Mesothelial cell of epicardium (in vitro differentiated cells): ENCODE measurements around the gene ATF2. TPM values are rescaled to one million over a fixed set of nuclear protein-coding genes. Genes with fewer than 3 reads are reported as not detected.

Source experiments
- DNase-seq, 2 experiments: peaks; one replicate each; pipeline ENCODE4 v3.0.0; 2021; ENCODE audit warnings: low spot score in 2 of 2; ENCODE audit not compliant: unreplicated experiment in 2 of 2
- H3K27ac Mint-ChIP-seq: 2 replicates; pipeline ENCODE4 v1.8.0; 2021; ENCODE audit warnings: mixed read lengths
- H3K27me3 Mint-ChIP-seq: 2 replicates; pipeline ENCODE4 v1.8.0; 2021; ENCODE audit warnings: low read depth, mixed read lengths
- H3K36me3 Mint-ChIP-seq: 2 replicates; pipeline ENCODE4 v1.8.0; 2021; ENCODE audit warnings: mixed read lengths
- H3K4me1 Mint-ChIP-seq: 2 replicates; pipeline ENCODE4 v1.8.0; 2021; ENCODE audit warnings: mixed read lengths
- H3K4me3 Mint-ChIP-seq: 2 replicates; pipeline ENCODE4 v1.8.0; 2021; ENCODE audit warnings: mild to moderate bottlenecking, moderate library complexity, mixed read lengths
- H3K9me3 Mint-ChIP-seq: 2 replicates; pipeline ENCODE4 v1.8.0; 2021; ENCODE audit warnings: mixed read lengths
- total RNA-seq: library from RNA; stranded (reverse); gene quantifications from 3 replicates; pipeline ENCODE4 v1.2.1, GENCODE V29; 2021
- TF ChIP-seq, protein P1 (sequence below): fragments of 200-600 bp; sonication (generic); IDR thresholded peaks from one replicate; pipeline ENCODE4 v1.5.0; 2021; ENCODE audit warnings: antibody characterized with exemption; ENCODE audit not compliant: unreplicated experiment

ATF2 gene
- total RNA-seq, 1 donor from 2014 or later = 62.7 TPM

DNA sequence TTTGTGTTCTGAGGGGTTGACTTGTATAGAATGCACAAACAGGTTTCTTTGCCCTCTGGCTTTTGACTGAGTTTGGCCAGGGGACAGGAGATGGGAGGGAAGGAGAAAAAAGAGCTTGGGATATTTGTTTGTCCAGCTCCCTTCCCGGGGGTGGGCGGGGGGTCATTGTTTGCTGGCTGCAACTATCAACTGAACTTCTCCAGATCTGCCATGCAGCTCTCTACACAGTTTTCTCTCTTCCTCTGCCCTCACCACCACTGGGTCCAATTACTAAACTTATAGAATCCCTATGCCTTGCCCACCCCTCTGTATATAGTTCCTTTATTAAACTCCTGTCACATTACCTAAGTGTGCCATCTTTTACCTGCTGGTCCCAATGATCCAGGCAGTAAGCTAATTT, 130.1 kb downstream of the ATF2 start:
- Mint-ChIP-seq H3K27ac (no peak overlapping the region), H3K4me1 (no peaks in the 10 kb centered on the region), H3K9me3 (peaks cover 13% of the 10 kb centered on the region), H3K36me3 (no peaks in the 10 kb centered on the region), H3K27me3 (no peaks in the 10 kb centered on the region), H3K4me3 (no peak overlapping the region)
- TF ChIP-seq, protein P1, sequence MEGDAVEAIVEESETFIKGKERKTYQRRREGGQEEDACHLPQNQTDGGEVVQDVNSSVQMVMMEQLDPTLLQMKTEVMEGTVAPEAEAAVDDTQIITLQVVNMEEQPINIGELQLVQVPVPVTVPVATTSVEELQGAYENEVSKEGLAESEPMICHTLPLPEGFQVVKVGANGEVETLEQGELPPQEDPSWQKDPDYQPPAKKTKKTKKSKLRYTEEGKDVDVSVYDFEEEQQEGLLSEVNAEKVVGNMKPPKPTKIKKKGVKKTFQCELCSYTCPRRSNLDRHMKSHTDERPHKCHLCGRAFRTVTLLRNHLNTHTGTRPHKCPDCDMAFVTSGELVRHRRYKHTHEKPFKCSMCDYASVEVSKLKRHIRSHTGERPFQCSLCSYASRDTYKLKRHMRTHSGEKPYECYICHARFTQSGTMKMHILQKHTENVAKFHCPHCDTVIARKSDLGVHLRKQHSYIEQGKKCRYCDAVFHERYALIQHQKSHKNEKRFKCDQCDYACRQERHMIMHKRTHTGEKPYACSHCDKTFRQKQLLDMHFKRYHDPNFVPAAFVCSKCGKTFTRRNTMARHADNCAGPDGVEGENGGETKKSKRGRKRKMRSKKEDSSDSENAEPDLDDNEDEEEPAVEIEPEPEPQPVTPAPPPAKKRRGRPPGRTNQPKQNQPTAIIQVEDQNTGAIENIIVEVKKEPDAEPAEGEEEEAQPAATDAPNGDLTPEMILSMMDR = no peak
- DNase-seq = no peak

DNA sequence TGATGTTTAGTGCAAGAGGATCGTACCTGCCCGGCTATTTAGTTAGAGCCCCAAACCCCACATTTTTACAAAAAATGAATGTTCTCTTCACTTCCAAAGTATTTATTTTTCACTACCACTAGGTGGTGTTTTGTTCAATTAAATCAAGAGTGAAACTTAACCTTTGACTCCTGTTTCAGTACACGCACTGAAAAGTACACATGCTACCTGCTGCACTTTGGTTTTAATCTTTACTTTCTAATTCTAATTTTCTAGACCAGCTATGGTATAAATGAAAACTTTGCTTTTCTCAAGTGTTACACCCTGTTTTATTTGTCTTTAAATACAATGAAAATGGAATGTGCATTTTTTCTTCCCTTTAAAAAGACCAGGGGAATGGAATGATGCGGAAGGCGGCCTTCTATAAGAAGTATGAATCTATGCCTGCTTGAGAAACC, 131.4 kb downstream of the ATF2 start:
- DNase-seq = no peak
- Mint-ChIP-seq H3K27ac (no peak overlapping the region), H3K4me1 (no peaks in the 10 kb centered on the region), H3K4me3 (no peak overlapping the region), H3K27me3 (no peaks in the 10 kb centered on the region), H3K36me3 (no peaks in the 10 kb centered on the region), H3K9me3 (peaks cover 1% of the 10 kb centered on the region)
- TF ChIP-seq, protein P1 = peak; percentile 83

GRCh38 chr2:175035806-175036205, 132.2 kb downstream of the ATF2 start:
- H3K4me3 Mint-ChIP-seq = no peak overlapping the region
- no peak for DNase-seq
- TF ChIP-seq, protein P1 = no peak
- H3K27ac Mint-ChIP-seq = no peak overlapping the region
- no peaks in the 10 kb centered on the region for H3K27me3 Mint-ChIP-seq
- H3K9me3 Mint-ChIP-seq = no peaks in the 10 kb centered on the region
- H3K36me3 Mint-ChIP-seq = no peaks in the 10 kb centered on the region
- no peaks in the 10 kb centered on the region for H3K4me1 Mint-ChIP-seq

DNA sequence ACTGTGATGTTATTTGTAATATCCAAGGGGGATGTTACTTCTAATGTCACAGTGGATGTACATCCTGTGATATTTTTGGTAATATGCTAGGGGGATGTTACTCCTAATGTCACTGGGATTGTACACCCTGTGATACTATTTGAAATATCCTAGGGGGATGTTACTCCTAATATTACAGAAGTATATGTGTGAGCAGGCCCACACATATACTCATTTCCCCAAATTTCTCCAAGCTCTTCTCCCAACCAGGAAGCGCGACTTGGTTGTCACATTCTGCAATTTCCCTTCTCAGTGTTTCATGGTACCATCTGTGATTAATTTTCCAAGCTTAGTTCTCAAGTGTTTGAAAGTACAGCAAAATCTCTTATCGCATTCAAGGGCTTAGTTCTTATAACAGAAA, 133.3 kb downstream of the ATF2 start:
- Mint-ChIP-seq H3K4me3 (no peak overlapping the region), H3K4me1 (no peaks in the 10 kb centered on the region), H3K9me3 (no peaks in the 10 kb centered on the region), H3K27me3 (no peaks in the 10 kb centered on the region), H3K27ac (no peak overlapping the region), H3K36me3 (no peaks in the 10 kb centered on the region)
- TF ChIP-seq, protein P1 = no peak
- DNase-seq = no peak

- Mint-ChIP-seq H3K27me3 (no peaks in the 10 kb centered on the region), H3K4me3 (no peak overlapping the region)
- DNase-seq = peak in 1 of 2 experiments; percentile 41
These were observed 137.4 kb downstream of the ATF2 start for GRCh38 chr2:175030380-175031271.

More at GRCh38 chr2:175030380-175031271, 137.4 kb downstream of the ATF2 start:
- TF ChIP-seq, protein P1 = no peak
- Mint-ChIP-seq H3K4me1 (no peaks in the 10 kb centered on the region), H3K27ac (no peak overlapping the region), H3K36me3 (no peaks in the 10 kb centered on the region), H3K9me3 (peaks cover 4% of the 10 kb centered on the region)
